T follicular helper cell (primary cell): ENCODE results near the gene SPEF1.
"Not testable (repeated sequence)": the region's sequence is repeated elsewhere in the genome, so short reads cannot be mapped to it uniquely, and the experiment has no call there.

Experiments
- DNase-seq: peaks from one replicate; pipeline ENCODE4 v3.0.0-alpha.2; 2020; ENCODE audit warnings: low read depth
- total RNA-seq, 2 experiments: gene quantifications; one replicate each; lab custom pipeline; 2026; lab: John Stamatoyannopoulos, UW

SPEF1 gene, protein sequence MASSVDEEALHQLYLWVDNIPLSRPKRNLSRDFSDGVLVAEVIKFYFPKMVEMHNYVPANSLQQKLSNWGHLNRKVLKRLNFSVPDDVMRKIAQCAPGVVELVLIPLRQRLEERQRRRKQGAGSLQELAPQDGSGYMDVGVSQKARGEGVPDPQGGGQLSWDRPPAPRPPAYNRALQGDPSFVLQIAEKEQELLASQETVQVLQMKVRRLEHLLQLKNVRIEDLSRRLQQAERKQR
- 0.12 to 0.13 reads per million in 2 experiments for total RNA-seq

DNA sequence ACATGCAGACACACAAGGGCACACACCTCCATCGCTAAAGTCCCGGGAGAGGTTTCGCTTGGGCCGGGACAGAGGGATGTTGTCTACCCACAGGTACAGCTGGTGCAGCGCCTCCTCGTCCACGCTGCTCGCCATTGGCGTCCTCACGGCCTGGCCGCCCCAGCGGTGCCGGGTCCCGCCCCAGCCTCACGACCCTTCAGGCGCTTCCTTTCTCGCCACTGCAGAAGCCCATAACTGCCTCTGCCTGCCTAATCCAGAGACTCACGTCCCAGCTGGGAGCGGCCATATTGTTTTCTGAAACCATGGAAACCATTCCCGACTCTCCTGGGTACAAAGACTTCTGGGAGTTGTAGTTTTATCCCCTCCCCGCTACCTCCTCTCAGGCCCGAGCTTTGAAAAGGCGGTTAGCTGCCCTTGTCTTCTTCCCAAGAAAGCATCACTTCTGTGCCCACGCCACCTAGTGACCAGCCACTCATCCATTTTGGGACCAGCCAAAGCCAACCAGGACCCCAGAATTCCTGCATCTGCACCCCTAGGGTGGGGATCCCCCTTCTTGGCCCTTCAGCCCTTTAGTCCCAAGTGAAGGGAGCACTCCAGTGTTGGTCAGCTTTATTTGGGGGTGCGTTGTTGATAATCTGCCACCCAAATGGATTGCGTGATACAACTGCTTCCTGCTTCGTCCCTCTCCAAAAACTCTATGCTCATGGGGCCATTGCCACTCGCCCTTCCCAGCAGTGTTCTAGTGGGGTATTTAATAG, at the start of gene SPEF1:
TSS of gene SPEF1 (minus strand) at position 296 of the 758 bp plus-strand sequence. CDS start at position 135, 161 bp downstream.
- DNase-seq, result no peak

DNA sequence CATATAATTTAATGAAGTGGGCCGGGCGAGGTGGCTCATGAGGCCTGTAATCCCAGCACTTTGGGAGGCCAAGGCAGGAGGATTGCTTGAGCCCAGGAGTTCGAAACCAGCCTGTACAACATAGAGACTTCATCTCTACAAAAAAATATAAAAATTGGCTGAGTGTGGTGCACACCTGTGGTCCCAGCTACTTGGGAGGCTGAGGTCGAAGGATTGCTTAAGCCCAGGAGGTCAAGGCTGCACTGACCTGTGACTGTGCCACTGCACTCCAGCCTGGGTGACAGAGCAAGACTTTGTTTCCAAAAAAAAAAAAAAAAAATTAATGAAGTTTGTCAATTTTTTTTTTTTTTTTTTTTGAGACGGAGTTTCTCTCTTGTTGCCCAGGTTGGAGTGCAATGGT, 48.6 kb upstream of the SPEF1 start:
- not testable (repeated sequence) for DNase-seq

DNA sequence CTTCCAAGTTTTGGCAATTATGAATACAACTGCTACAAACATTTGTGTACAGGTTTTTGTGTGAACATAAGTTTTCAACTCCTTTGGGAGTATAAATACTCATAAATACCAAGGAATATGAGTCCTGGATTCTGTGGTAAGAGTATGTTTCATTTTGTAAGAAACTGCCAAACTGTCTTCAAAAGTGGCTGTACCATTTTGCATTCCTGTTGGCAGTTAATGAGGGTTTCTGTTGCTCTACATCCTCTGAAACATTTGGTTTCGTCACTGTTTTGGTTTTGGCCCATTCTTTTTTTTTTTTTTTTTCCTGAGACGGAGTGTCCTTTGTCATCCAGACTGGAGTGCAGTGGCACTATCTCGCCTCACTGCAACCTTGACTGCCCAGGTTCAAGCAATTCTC, 47.5 kb upstream of the SPEF1 start:
- no peak for DNase-seq

DNA sequence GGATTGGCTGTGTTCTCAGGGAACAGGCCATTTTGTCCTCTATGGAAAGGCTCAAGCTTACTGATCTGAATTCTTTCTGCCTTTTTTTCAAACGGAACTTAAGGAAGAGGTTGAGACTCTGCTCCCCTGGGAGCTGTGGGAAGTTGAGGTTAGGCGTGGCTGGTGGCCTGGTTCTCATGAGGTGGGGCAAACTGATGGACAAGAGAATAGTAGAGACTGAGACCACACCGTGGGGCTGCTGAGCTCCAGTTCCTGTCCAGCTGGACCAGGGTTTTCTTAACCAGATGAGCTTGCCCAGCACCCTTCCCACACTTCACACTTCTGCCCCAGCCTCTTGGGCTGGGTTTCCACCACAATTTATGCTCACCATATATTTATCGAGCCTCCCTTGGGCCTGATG, 45.2 kb upstream of the SPEF1 start:
- DNase-seq, result no peak

DNA sequence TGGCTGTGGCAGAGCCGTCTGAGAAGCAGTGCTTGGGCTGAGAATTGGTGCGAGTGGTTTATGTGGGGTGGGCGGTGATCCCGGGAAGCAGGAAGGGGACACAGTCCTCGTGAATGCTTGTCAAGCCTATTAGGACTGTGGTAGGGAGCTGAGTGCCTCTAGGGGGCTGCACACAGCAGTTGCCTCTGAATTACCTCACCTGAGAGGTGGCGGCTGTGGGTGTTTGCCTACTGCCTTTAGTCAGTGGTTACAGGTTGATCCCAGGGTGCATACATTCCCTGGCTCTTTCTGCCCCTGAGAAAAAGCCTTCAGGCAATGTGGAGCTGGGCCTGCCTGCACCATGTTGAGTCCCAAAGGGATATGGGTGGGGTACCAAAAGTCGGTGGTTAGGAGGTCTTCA, 44.3 kb upstream of the SPEF1 start:
- no peak for DNase-seq

DNA sequence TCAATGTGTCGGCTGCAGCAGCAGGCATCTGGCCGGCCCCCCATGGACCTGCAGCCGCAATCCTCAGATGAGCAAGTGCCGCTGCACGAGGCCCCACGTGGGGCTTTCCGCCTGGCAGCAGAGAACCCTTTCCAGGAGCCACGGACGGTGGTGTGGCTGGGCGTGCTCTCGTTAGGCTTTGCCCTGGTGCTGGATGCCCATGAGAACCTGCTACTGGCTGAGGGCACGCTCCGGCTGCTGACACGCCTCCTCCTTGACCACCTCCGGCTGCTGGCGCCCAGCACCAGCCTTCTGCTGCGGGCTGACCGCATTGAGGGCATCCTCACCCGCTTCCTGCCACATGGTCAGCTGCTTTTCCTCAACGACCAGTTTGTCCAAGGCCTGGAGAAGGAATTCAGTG, 42.6 kb upstream of the SPEF1 start:
- DNase-seq, result no peak

DNA sequence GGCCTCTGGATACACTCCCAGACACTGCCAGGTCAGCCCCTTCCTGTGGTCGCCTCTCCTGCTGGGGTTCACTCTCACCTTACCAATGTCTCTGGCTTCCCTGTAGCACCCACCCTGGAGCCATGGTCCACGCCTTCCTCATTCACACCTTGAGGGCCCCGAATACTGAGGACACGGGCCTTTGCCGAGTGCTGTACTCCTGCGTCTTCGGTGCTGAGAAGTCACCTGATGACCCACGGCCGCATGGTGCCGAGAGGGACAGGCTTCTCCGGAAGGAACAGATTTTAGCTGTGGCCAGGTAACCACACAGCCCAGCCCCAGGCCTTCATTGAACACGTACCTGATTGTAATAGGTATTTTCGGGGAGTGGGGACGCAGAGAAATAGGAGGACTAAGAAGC, 40.7 kb upstream of the SPEF1 start:
- DNase-seq, result no peak

DNA sequence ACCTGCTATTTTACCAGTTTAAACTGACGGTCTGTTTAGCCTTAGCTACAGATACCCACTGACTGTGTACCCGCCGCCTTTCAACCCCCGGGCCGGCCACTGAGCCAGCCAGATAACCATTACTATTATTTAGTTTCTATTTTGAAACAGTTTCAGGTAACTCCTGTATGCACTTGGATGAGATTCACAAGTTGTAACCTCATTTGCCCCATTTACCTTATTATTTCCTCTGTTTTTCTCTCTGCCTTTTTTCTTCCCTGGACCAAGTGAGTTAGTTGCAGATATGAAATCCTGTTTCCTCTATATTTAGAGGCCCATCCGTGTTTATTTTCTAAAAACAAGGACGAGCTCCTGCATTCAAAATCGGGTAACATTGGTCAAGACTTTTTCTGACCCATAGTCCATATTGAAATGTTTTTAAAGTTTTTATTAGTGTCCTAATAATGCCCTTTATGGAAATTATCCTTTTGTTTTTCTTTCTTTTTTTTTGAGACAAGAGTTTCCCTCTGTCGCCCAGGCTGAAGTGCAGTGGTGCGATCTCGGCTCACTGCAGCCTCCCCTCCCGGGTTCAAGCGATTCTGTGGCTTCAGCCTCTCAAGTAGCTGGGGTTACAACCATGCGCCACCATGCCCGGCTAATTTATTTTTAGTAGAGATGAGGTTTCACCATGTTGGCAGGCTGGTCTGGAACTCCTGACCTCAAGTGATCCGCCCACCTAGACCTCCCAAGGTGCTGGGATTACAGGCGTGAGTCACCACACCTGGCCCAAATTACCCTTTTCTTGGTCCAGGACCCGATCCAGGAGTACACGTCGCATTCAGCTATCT, 39.9 kb upstream of the SPEF1 start:
- DNase-seq, result no peak

DNA sequence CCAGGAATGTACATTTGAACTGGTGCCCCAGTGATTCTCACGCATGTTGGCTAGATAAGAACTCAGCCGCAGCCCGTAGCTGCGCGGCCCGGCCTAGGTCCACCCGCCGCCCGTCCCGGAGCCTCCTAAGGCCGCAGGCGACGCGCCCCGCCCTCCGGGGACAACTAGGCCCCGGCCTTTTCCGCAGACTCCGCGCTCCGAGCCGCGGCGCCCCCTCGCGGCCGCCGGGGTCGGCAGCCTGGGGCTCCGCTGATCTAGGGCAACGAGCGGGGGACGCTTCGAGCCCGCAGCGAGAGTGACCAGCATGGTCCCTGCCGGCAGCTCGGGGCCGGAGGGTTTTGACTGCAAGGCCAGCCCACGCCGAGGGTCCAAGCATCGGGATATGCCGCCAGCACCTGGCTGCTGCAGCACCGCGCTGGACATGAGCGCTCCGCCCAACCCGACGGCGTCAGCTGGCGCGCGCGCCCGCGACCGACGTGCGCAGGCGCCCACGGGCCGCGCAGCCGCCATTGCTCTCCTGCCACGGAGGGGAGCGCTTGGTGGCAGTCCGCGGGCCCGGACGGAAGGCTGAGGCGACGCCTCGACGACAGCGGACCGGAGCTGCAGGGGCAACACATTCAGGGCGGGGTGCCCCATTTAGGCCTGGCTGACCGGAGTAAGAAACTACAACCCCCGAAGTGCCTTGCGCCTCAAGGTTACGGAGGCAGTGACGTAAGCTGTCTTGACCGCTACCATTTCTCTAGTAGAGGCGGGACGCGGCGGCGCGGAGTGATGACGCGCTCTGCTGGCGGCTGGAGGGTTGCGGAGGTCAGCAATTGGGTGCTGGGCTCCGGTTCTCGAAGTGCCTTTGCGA, 39.0 kb upstream of the SPEF1 start, which contains the start of gene AP5S1:
TSS of gene AP5S1 (plus strand) at position 500 of the 853 bp plus-strand sequence. CDS start 1,571 bp downstream, outside the sequence.
- peak; percentile 85 for DNase-seq

DNA sequence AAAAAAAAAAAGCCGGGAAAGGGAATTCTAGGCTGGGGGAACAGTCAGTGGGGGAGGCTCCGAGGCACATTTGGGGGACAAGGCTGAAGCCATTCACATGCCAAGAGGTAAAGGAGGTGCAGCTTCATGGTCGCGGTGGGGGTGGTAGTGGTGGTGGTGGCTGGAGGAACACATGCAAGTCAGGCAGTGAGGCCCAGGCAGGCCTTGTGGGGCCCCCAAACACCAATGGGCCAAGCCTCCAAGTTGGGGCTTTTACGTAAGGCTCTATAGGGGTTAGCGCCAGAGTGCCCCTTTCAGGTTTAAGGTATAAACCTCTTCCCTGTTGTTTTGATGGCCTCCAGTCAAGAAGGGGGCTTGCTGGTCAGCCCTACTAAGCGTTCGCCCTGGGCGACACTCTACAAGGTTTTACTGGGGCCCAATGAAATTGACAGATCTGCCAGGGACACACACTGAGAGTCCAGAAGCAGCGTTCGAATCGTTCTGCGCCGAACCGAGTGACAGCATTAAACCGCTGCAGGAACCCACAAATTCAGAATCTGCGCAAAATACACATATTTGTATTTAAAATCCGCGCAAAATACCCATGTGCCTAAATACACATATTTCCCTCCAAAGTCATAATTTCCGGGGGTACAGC, 38.3 kb upstream of the SPEF1 start:
- DNase-seq, result no peak

DNA sequence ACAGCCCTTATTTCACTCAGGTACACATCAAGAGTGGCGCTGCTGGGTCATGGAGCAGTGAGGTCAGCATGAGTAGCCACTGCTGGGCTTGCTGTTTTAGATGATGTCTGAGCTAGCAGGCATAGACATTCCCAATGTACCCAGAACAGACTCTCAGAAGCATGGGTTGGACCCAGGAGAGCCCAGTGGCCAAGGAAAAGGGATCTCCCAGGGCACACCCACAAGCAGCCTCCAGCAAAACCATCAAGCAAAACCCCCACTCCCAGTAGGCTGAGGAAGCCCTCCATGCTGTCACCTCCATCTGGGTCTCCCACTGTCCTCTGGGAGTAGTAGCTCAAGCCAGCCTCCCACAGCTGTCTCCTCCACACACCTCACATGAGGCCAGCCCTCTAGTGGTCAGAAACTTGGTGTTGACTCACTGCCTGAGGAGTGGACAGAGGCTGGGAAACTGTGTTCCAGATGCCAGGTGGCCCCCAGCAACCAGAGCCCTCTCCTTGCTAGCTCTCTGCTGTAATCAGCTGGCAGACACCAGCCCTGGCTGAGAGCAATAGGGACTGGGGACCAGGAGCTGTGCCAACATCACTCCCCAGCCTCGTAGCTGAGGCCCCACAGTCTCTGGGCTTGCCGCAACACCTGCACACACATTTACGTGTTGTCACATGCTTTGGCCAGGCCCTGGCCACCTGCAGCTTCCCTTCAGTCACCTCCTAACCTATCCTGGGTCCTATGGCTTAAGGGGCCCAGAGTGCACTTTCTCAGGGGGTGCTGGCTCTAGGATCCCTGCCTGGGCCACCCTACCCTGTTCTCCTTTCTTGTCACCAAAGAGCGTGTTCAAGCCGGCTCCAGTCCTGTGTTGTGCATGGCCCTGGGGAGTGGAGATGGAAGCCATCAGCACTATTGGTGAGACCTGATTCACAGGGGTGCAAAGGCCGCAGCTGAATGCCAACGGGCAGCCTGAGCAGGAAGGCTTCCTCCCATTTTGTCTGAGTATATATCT, 37.2 kb upstream of the SPEF1 start:
- DNase-seq, result no peak

DNA sequence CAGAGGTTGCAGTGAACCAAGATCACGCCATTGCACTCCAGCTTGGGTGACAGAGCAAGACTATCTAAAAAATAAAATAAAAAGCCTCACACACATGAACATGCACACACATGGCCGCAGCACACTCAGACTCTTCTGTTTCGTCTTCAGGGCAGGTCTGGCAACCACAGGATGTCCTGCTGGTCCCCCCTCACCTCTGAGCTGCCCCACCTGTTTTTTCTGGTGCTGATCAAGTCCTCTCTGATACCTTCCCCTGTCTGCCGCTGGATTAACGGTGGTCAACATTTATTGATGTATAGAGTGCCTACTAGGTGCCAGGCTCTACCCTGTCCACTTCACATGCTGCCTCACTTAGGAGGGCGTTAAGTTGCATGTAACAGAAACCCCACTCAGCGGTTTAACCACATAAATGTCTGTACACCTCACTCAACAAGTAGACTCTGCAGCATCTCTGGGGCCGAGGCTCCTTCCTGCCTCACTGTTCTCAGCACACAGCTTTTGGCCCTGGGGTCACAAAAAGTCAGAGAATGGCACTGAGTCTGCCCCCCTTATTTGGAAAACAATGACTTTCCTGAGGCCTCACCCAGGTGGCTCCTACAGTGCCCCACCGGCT, 34.6 kb upstream of the SPEF1 start:
- DNase-seq, result no peak

DNA sequence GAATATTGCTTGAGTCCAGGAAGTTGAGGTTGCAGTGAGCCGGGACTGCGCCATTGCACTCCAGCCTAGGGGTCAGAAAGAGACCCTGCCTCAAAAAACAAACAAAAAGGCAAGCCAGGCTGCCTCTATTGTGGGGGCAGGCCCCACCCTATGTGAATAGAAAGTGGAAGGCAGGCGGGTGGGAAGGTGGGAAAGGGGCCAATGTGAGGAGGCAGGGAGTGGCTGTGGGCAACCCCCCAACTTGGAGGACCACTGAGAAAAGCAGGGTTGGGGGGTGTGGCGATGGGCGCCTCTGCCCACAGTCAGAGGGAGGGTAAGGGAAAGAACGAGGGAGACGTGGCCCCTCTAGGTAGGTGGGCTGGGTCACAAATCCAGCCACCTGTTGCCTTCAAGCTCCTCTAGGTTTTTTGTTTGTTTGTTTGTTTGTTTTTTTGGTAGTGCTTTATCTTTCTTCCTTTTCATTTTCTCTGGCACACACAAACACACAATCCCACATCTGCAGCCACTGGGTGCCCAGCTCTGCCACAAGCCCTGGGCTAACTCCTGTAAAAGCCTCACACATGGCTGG, 33.8 kb upstream of the SPEF1 start:
- DNase-seq, result no peak

DNA sequence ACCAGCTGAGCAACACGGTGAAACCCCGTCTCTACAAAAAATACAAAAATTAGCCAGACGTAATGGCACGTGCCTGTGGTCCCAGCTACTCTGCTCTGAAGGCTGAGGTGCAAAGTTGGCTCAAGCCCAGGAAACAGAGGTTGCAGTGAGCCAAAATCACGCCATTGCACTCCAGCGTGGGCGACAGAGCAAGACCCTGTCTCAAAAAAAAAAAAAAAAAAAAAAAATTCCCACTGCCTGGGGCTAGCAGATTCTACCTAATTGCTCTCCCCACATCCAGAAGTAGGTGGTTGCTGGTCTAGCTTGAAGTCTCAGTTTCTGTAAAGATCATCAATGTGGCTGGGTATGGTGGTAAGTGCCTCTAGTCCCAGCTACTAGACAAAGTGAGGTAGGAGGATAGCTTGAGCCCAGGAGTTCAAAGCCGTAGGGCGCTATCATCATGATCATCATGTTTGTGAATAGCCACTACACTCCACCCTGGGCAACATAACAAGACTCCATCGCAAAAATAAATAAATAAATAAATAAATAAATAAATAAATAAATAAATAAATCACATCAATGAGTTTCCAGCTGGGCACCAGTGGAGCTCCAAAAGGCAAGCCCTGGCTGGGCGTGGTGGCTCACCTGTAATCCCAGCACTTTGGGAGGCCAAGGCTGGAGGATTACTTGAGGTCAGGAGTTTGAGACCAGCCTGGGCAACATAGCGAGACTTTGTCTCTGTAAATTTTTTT, 32.8 kb upstream of the SPEF1 start:
- DNase-seq, result no peak

DNA sequence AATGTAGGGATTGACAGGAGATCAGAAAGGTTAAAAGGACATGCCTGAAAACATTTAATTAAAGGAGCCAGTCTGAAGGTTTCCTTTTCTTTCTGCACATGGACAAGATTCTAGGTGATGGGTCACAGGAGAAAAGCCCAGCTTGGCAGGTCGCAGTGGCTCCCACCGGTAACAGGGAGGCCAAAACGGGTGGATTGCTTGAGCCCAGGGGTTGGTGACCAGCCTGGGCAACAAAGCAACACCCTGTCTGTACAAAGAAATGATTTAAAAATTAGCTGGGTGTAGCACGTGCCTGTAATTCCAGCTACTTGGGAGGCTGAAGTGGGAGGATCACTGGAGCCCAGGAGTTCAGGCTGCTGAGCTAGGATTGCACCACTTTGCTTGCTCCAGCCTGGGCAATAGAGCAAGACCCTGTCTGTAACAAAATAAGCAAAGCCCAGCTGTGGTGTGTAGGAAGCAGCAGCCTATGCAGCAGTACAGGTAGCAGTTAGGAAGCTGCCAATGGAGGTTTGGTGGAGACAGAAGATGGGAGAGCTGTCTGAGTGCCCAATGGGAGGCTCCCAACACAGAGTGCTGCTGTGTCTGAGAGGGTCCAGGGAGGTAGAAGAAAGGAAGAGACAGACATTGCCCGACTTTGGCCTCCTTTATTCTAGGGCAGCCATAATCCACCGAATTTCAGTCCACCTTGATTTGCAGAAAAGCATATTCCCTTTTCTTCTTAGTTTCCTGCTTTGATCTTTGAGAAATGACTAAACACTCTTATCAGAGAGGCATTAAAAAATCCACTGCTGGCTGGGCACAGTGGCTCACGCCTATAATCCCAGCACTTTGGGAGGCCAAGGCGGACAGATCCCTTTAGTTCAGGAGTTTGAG, 32.0 kb upstream of the SPEF1 start:
- no peak for DNase-seq

DNA sequence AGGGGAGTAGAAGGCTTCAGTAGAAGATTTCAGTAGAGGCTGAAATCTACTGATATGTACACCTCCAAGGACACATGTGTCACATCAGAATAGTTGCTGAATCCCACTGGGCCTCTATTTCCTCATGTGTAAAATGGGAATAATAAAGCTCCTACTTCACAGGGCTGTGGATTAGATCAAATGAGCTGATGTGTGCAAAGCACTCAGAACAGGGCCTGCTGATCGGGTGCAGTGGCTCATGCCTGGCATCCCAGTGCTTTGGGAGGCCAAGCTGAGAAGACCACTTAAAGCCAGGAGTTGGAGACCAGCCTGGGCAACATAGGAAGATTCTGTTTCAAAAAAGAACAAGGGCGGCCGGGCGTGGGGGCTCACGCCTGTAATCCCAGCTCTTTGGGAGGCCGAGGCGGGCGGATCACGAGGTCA, 31.0 kb upstream of the SPEF1 start:
- DNase-seq, result no peak
